GM12878 (cell line): ENCODE results near the gene NOVA2.

Experiments
- CEBPB ChIP-seq, 2 experiments: fragments of 150-350 bp in 1 of 2; IDR thresholded peaks; 2 replicates each; pipeline ENCODE4 v1.6.1; 2012 to 2014; ENCODE audit warnings: low read depth in 2 of 2, low read length in 2 of 2, borderline replicate concordance in 1 of 2, inconsistent platforms in 1 of 2
- CTCF ChIP-seq, 3 experiments: IDR thresholded peaks in 2 of 3; conservative IDR thresholded peaks in 1 of 3; 2 replicates each; pipeline ENCODE4 v1.5.1; 2011; ENCODE audit warnings: low read depth in 3 of 3, low read length in 3 of 3, mild to moderate bottlenecking in 3 of 3, control low read depth in 2 of 3, moderate library complexity in 2 of 3, inconsistent platforms in 1 of 3, mixed read lengths in 1 of 3; ENCODE audit not compliant: control insufficient read depth in 2 of 3, insufficient read depth in 1 of 3; ENCODE audit errors: extremely low read depth in 1 of 3
- EZH2 ChIP-seq: IDR thresholded peaks from 2 replicates; pipeline ENCODE4 v1.6.1; 2012; ENCODE audit warnings: low read depth, mild to moderate bottlenecking, control low read depth, inconsistent platforms, low read length, borderline replicate concordance; ENCODE audit not compliant: control insufficient read depth
- HCFC1 ChIP-seq: fragments of 150-350 bp; IDR thresholded peaks from 2 replicates; pipeline ENCODE4 v1.6.1; 2014; ENCODE audit warnings: low read length
- HDAC6 ChIP-seq: fragments of 200-600 bp; sonication (generic); IDR thresholded peaks from one replicate; pipeline ENCODE4 v1.8.0; 2017; ENCODE audit warnings: antibody characterized with exemption; ENCODE audit not compliant: unreplicated experiment
- MTA3 ChIP-seq: IDR thresholded peaks from 2 replicates; pipeline ENCODE4 v1.6.1; 2012; ENCODE audit warnings: low read length, inconsistent platforms, borderline replicate concordance
- MXI1 ChIP-seq: fragments of 150-350 bp; IDR thresholded peaks from 2 replicates; pipeline ENCODE4 v1.6.1; 2011; ENCODE audit warnings: low read depth, mild to moderate bottlenecking, inconsistent platforms, low read length, improper control_type of control experiment
- POLR2A ChIP-seq: IDR thresholded peaks from 2 replicates; pipeline ENCODE4 v1.6.1; 2011; ENCODE audit warnings: low read depth, mild to moderate bottlenecking, low read length
- POU2F2 ChIP-seq: IDR thresholded peaks from 3 replicates; pipeline ENCODE4 v1.6.1; 2011; ENCODE audit warnings: low read depth, mild to moderate bottlenecking, low read length, borderline replicate concordance
- REST ChIP-seq: IDR thresholded peaks from 2 replicates; pipeline ENCODE4 v1.6.1; 2012; ENCODE audit warnings: mild to moderate bottlenecking, low read depth, low read length
- SKIL ChIP-seq: fragments of 450-650 bp; IDR thresholded peaks from 2 replicates; pipeline ENCODE4 v1.6.1; 2017; ENCODE audit warnings: mild to moderate bottlenecking, low read depth, inconsistent platforms; ENCODE audit not compliant: poor library complexity, severe bottlenecking
- YY1 ChIP-seq: IDR thresholded peaks from 2 replicates; pipeline ENCODE4 v1.6.1; 2011; ENCODE audit warnings: low read depth, mild to moderate bottlenecking, low read length
- ZNF274 ChIP-seq: IDR thresholded peaks from one replicate; pipeline ENCODE4 v1.8.0; 2011; ENCODE audit not compliant: insufficient read length, insufficient read depth

- TF ChIP-seq CTCF (IDR thresholded peaks at IDR 0.05 in 2 of 3, conservative IDR thresholded peaks at IDR 0.05 in 1 of 3; ENCODE audit: control insufficient read depth in 2 of 3, extremely low read depth in 1 of 3, insufficient read depth in 1 of 3, low read depth in 3 of 3, low read length in 3 of 3): no peak
- TF ChIP-seq YY1: no peak
- no peak for TF ChIP-seq ZNF274
- TF ChIP-seq POLR2A: no peak
- no peak for TF ChIP-seq MTA3
- no peak for TF ChIP-seq POU2F2
- TF ChIP-seq HDAC6: no peak
- TF ChIP-seq HCFC1: no peak
- no peak for TF ChIP-seq REST
- TF ChIP-seq CEBPB (IDR thresholded peaks at IDR 0.05; ENCODE audit: borderline replicate concordance in 1 of 2, low read depth in 2 of 2, low read length in 2 of 2): no peak
- TF ChIP-seq SKIL: no peak
- TF ChIP-seq MXI1: no peak
- TF ChIP-seq EZH2: no peak
These were observed 4.0 kb downstream of the NOVA2 start for GRCh38 chr19:45969676-45970075.
